Urothelium cell line (cell line): ENCODE data around the gene MTMR8.
"Not testable (repeated sequence)": the region's sequence is repeated elsewhere in the genome, so short reads cannot be mapped to it uniquely, and the experiment has no call there.

ENCODE experiments used
- DNase-seq: peaks from one replicate; pipeline ENCODE4 v3.0.0; 2011; ENCODE audit warnings: low spot score, mixed read lengths
- FAIRE-seq: peaks from 2 replicates; lab custom pipeline; 2011; peaks lifted over from hg19 to GRCh38; lab: Jason Lieb, UNC

Gene MTMR8

GRCh38 chrX:64394874-64395567 is at the start of gene MTMR8:
MTMR8 (minus strand) TSS chrX:64395452; CDS start chrX:64395363, 89 bp downstream.
- peak; percentile 65 for DNase-seq
- no peak for FAIRE-seq

GRCh38 chrX:64439551-64439950 is 44.3 kb upstream of the MTMR8 start:
- DNase-seq (no peak), FAIRE-seq (no peak)

GRCh38 chrX:64437665-64438064 is 42.4 kb upstream of the MTMR8 start:
- DNase-seq (no peak), FAIRE-seq (no peak)

GRCh38 chrX:64437218-64437617 is 42.0 kb upstream of the MTMR8 start:
- no peak for DNase-seq
- no peak for FAIRE-seq

- DNase-seq, result no peak
- FAIRE-seq, result no peak
These were observed 33.1 kb upstream of the MTMR8 start for GRCh38 chrX:64428371-64428770.

GRCh38 chrX:64427787-64428186 is 32.5 kb upstream of the MTMR8 start:
- DNase-seq (no peak), FAIRE-seq (no peak)

GRCh38 chrX:64427281-64427680 is 32.0 kb upstream of the MTMR8 start:
- FAIRE-seq (no peak), DNase-seq (no peak)

- FAIRE-seq, result not testable (repeated sequence)
These were observed 14.5 kb upstream of the MTMR8 start for GRCh38 chrX:64409730-64410129.

DNA sequence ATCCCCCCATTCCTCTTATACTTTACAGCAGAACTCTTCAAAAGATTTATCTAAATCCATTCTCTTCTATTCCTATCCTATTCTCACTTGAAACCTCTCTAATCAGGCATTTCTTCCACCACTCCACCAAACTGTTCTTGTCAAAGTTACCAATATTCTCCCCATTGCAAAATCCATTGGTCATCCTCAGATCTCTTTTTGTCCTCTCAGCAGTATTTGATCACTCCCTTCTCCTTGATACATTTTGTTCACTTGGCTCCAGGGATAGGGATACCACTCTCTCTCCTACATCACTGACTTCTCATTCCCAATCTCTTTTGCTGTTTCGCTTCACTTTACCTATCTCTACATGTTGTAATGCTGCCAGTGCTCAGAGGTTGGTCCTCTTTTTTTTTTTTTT is 2.8 kb upstream of the MTMR8 start:
- no peak for DNase-seq
- no peak for FAIRE-seq

More at GRCh38 chrX:64409730-64410129, 14.5 kb upstream of the MTMR8 start:
- DNase-seq, result not testable (repeated sequence)

DNA sequence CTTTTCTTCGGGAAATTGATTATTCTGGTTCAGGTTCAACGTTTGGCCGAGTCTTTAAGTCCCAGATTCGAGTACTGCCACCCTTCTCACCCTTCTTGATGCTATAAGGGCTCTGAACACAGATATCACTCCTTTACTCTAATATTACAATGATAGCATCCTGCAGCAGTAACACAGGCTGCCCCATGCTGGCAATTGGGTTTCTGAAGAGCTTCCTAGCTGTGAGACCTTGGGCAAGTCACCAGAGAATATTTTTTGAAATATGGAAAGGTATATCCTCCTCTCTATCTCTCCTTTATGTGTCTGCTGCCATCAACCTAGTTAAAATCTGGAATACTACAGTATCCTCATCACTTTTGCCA is 297 bp upstream of the MTMR8 start:
- DNase-seq, result peak; percentile 2
- FAIRE-seq, result no peak

- FAIRE-seq (no peak), DNase-seq (peak; percentile 3)
These were observed 986 bp downstream of the MTMR8 start for GRCh38 chrX:64394059-64394873.

DNA sequence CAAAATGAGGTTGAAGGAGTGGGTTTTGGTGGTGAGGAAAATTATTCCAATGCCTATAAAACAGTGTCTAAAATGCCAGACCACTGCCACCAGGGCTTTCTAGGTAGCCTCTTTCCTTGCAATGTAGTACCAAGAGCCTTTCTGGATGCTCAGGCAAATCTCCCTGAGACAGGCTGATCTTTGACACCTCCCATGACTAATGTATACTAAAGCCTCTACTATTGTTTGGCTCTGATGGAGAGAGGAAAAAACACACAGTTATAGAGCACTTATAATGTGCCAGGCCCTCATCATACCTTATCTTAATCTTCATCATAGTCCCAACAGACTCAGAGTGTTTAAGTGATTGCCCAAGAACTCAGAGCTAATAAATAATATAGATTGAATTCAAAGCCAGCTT is 5.8 kb downstream of the MTMR8 start:
- FAIRE-seq (no peak), DNase-seq (no peak)

DNA sequence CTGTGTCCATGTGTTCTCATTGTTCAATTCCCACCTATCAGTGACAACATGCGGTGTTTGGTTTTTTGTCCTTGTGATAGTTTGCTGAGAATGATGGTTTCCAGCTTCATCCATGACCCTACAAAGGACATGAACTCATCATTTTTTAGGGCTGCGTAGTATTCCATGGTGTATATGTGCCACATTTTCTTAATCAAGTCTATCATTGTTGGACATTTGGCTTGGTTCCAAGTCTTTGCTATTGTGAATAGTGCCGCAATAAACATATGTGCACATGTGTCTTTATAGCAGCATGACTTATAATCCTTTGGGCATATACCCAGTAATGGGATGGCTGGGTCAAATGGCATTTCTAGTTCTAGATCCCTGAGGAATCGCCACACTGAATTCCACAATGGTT is 14.5 kb downstream of the MTMR8 start:
- DNase-seq, FAIRE-seq: not testable (repeated sequence)

DNA sequence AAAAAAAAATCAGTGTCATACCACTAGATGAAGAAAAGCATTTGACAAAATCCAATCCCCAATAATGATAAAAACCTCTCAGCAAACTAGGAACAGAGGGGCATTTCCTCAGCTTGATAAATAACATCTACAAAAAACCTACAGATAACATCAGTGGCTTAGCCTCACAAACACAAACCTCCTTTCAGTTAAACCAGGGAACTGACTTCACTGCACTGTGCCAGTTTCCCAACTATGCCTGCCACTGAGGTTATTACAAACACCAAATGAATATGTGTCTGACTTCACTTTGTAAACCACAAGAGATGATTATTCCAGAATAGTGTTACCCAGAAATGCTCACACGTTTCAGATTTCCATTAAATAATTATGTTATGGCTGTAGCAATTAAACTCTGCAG is 15.3 kb downstream of the MTMR8 start:
- FAIRE-seq, result no peak

GRCh38 chrX:64377753-64378152 is 17.5 kb downstream of the MTMR8 start:
- FAIRE-seq, result no peak
- no peak for DNase-seq

More for the DNA sequence above, 15.3 kb downstream of the MTMR8 start:
- DNase-seq, result no peak

DNA sequence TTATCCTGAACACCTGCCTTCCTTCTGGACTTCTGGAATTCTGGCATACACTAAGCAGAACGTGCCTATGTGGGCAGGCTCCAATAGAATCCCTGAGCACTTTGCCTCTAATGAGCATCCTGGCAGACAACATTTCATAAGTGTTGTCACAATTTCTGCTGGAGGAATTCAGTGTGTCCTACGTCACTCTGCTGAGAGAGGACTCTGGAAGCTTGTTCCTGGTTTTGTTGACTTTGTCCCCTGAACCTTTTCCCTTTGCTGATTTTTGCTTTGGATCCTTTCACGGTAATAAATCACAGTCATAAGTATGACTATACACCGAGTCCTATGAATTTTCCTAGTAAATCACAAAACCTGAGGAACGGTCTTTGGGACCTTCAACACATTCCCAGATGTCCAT is 43.2 kb downstream of the MTMR8 start:
- DNase-seq (no peak), FAIRE-seq (no peak)

- DNase-seq, result no peak
- no peak for FAIRE-seq
These were observed 44.7 kb downstream of the MTMR8 start for GRCh38 chrX:64350521-64350920.

DNA sequence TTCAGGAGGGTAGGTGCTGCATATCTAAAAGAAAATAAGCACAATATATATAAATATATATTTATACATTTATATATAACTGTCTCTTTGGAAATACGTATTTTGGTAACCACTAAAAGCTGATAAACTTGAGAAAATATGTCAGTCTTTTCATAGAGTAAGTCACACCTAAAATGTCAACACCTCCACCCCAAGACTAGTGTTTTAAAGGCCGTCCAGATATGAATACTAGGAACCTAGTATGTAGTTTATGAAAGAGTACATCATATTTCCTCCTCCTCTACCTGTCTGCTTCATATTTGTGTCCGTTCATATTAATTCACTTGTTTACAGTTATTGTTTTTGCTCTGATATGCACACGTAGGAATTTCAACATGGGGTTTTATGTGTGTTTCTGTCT is 45.2 kb downstream of the MTMR8 start:
- FAIRE-seq (no peak), DNase-seq (no peak)

GRCh38 chrX:64342811-64343210 is 52.4 kb downstream of the MTMR8 start:
- DNase-seq (no peak), FAIRE-seq (no peak)

GRCh38 chrX:64338296-64338695 is 57.0 kb downstream of the MTMR8 start:
- DNase-seq (no peak), FAIRE-seq (no peak)

- FAIRE-seq (no peak), DNase-seq (no peak)
These were observed 60.8 kb downstream of the MTMR8 start for GRCh38 chrX:64334467-64334866.

DNA sequence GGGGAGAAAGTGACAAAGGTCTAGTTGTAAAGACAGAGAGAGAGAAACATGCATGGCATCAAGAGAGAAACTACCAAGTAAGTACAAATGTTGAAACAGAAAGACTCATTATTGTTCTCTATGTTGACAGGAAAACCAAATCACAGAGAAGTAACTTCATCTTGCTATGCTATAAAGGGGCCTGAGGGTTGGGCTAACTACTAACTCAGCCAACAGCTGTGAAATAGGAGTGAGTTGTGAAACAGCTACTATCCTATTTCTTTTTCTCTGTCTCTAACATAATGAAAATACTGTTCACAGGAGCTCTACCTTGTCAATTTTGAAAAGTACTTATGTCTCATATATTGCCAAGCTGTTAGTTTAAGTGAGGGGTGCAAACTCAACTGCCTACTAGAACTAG is 65.0 kb downstream of the MTMR8 start:
- no peak for DNase-seq
- FAIRE-seq, result no peak
